ENCODE data around the gene FBXO36.

The FBXO36 gene

DNA sequence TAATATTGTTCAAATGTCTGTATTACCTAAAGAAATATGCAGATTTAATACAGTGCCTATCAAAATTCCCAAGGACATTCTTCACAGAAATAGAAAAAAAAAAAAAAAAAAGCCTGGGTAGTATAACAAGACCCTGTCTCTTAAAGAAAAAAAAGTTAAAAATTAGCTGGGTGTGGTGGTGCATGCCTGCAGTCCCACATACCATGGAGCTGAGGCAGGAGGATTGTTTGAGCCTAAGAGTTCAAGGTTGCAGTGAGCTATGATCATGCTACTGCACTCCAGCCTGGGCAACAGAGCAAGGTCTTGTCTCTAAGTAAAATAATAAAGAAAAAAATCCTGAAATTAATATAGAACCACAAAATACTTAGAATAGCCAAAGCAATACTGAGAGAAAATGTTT, 94.5 kb downstream of the FBXO36 start:
- H2AFZ ChIP-seq (ENCODE audit: low read depth, low read length) = no peak overlapping the region
- TF ChIP-seq CTCF (IDR thresholded peaks at IDR 0.05; ENCODE audit: borderline replicate concordance, extremely low read depth, low read length, poor library complexity, severe bottlenecking) (no peak), EZH2 (IDR thresholded peaks at IDR 0.05; ENCODE audit: borderline replicate concordance, low read depth, low read length, severe bottlenecking) (no peak)
- no peak overlapping the region for H3K9ac ChIP-seq (ENCODE audit: low read depth, low read length)
- no peaks in the 10 kb centered on the region for H3K36me3 ChIP-seq (ENCODE audit: insufficient read depth, low read length)
- H3K27ac ChIP-seq (ENCODE audit: low read length) = no peak overlapping the region
- no peaks in the 10 kb centered on the region for H4K20me1 ChIP-seq (ENCODE audit: insufficient read depth, low read length)
- H3K4me2 ChIP-seq (ENCODE audit: insufficient read depth, low read length) = no peak overlapping the region
- H3K9me3 ChIP-seq (ENCODE audit: insufficient read depth, low read length, severe bottlenecking) = no peaks in the 10 kb centered on the region
- DNase-seq = no peak
- H3K4me3 ChIP-seq (ENCODE audit: low read depth in 1 of 2, low read length in 2 of 2) = no peak overlapping the region
- H3K79me2 ChIP-seq (ENCODE audit: insufficient read depth, low read length) = no peaks in the 10 kb centered on the region
- H3K27me3 ChIP-seq (ENCODE audit: insufficient read depth, low read length, poor library complexity) = no peaks in the 10 kb centered on the region
- no peak for ATAC-seq (ENCODE audit: insufficient read depth, low read depth)
- no peaks in the 10 kb centered on the region for H3K4me1 ChIP-seq (ENCODE audit: insufficient read depth, low read length)

DNA sequence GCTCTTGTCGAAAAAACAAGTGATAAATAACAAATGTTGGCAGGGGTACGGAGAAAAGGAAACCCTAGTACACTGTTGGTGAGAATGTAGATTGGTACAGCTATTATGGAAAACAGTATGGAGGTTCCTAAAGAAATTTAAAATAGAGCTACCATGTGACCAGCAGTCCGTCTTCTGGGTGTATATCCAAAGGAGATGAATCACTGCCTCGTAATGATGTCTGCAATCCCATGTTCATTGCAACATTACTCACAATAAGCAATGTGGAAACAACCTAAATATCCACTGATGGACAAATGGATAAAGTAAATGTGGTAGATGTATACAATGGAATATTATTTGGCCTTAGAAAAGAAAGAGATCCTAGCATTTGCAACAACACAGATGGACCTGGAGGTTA, 95.8 kb downstream of the FBXO36 start:
- H3K4me1 ChIP-seq (ENCODE audit: insufficient read depth, low read length) = no peaks in the 10 kb centered on the region
- H3K9me3 ChIP-seq (ENCODE audit: insufficient read depth, low read length, severe bottlenecking) = no peaks in the 10 kb centered on the region
- H3K4me2 ChIP-seq (ENCODE audit: insufficient read depth, low read length) = no peak overlapping the region
- no peak overlapping the region for H3K9ac ChIP-seq (ENCODE audit: low read depth, low read length)
- TF ChIP-seq EZH2 (IDR thresholded peaks at IDR 0.05; ENCODE audit: borderline replicate concordance, low read depth, low read length, severe bottlenecking) (no peak), CTCF (IDR thresholded peaks at IDR 0.05; ENCODE audit: borderline replicate concordance, extremely low read depth, low read length, poor library complexity, severe bottlenecking) (no peak)
- no peak overlapping the region for H2AFZ ChIP-seq (ENCODE audit: low read depth, low read length)
- H3K36me3 ChIP-seq (ENCODE audit: insufficient read depth, low read length) = no peaks in the 10 kb centered on the region
- H3K79me2 ChIP-seq (ENCODE audit: insufficient read depth, low read length) = no peaks in the 10 kb centered on the region
- H3K4me3 ChIP-seq (ENCODE audit: low read depth in 1 of 2, low read length in 2 of 2) = no peak overlapping the region
- no peak for DNase-seq
- ATAC-seq (ENCODE audit: insufficient read depth, low read depth) = no peak
- no peaks in the 10 kb centered on the region for H3K27me3 ChIP-seq (ENCODE audit: insufficient read depth, low read length, poor library complexity)
- H4K20me1 ChIP-seq (ENCODE audit: insufficient read depth, low read length) = no peaks in the 10 kb centered on the region
- no peak overlapping the region for H3K27ac ChIP-seq (ENCODE audit: low read length)

GRCh38 chr2:230019742-230020141, 97.4 kb downstream of the FBXO36 start:
- no peak overlapping the region for H3K9ac ChIP-seq (ENCODE audit: low read depth, low read length)
- H3K79me2 ChIP-seq (ENCODE audit: insufficient read depth, low read length) = no peaks in the 10 kb centered on the region
- H3K27me3 ChIP-seq (ENCODE audit: insufficient read depth, low read length, poor library complexity) = no peaks in the 10 kb centered on the region
- no peak overlapping the region for H3K4me3 ChIP-seq (ENCODE audit: low read depth in 1 of 2, low read length in 2 of 2)
- H3K27ac ChIP-seq (ENCODE audit: low read length) = no peak overlapping the region
- H4K20me1 ChIP-seq (ENCODE audit: insufficient read depth, low read length) = no peaks in the 10 kb centered on the region
- H2AFZ ChIP-seq (ENCODE audit: low read depth, low read length) = no peak overlapping the region
- ATAC-seq (ENCODE audit: insufficient read depth, low read depth) (no peak), DNase-seq (no peak)
- no peak overlapping the region for H3K4me2 ChIP-seq (ENCODE audit: insufficient read depth, low read length)
- no peak for TF ChIP-seq CTCF (IDR thresholded peaks at IDR 0.05; ENCODE audit: borderline replicate concordance, extremely low read depth, low read length, poor library complexity, severe bottlenecking)
- no peak for TF ChIP-seq EZH2 (IDR thresholded peaks at IDR 0.05; ENCODE audit: borderline replicate concordance, low read depth, low read length, severe bottlenecking)
- H3K36me3 ChIP-seq (ENCODE audit: insufficient read depth, low read length) = no peaks in the 10 kb centered on the region
- H3K9me3 ChIP-seq (ENCODE audit: insufficient read depth, low read length, severe bottlenecking) = no peaks in the 10 kb centered on the region
- no peaks in the 10 kb centered on the region for H3K4me1 ChIP-seq (ENCODE audit: insufficient read depth, low read length)

GRCh38 chr2:230023313-230023712, 101.0 kb downstream of the FBXO36 start:
- DNase-seq (no peak), ATAC-seq (ENCODE audit: insufficient read depth, low read depth) (no peak)
- H3K9me3 ChIP-seq (ENCODE audit: insufficient read depth, low read length, severe bottlenecking) = no peaks in the 10 kb centered on the region
- H3K4me1 ChIP-seq (ENCODE audit: insufficient read depth, low read length) = no peaks in the 10 kb centered on the region
- H3K4me3 ChIP-seq (ENCODE audit: low read depth in 1 of 2, low read length in 2 of 2) = no peak overlapping the region
- no peaks in the 10 kb centered on the region for H4K20me1 ChIP-seq (ENCODE audit: insufficient read depth, low read length)
- H3K4me2 ChIP-seq (ENCODE audit: insufficient read depth, low read length) = no peak overlapping the region
- H3K36me3 ChIP-seq (ENCODE audit: insufficient read depth, low read length) = no peaks in the 10 kb centered on the region
- H3K9ac ChIP-seq (ENCODE audit: low read depth, low read length) = no peak overlapping the region
- H3K79me2 ChIP-seq (ENCODE audit: insufficient read depth, low read length) = no peaks in the 10 kb centered on the region
- no peak for TF ChIP-seq EZH2 (IDR thresholded peaks at IDR 0.05; ENCODE audit: borderline replicate concordance, low read depth, low read length, severe bottlenecking)
- no peak for TF ChIP-seq CTCF (IDR thresholded peaks at IDR 0.05; ENCODE audit: borderline replicate concordance, extremely low read depth, low read length, poor library complexity, severe bottlenecking)
- no peak overlapping the region for H3K27ac ChIP-seq (ENCODE audit: low read length)
- no peak overlapping the region for H2AFZ ChIP-seq (ENCODE audit: low read depth, low read length)
- no peaks in the 10 kb centered on the region for H3K27me3 ChIP-seq (ENCODE audit: insufficient read depth, low read length, poor library complexity)

Measured in DND-41 (cell line).